ENCODE results near the gene SQOR. TPM values are rescaled to one million over a fixed set of nuclear protein-coding genes. Genes with fewer than 3 reads are reported as not detected.
A peak's percentile ranks its signal among the peaks of the same experiment; 100 is the strongest.

SQOR gene
- total RNA-seq, 4 donors from 2014 or later: 49.8 to 56.6 (median 55.2) TPM

- no peak for DNase-seq
- intact Hi-C loops (cut with DNase I): no loop called here
- 97 to 100% methylated on average over 1 of the region's 1 CpG for WGBS, 2 donors
- no peak overlapping the region for H3K27ac ChIP-seq
- H3K36me3 ChIP-seq: peaks cover 0 to 13% of the 10 kb centered on the region in 2 donors
- H3K4me3 ChIP-seq (replicated peaks in 1 of 3): no peak overlapping the region
- H3K9me3 ChIP-seq: no peaks in the 10 kb centered on the region
- H3K4me1 ChIP-seq: peaks cover 14% of the 10 kb centered on the region in 2 donors
- no peaks in the 10 kb centered on the region for H3K27me3 ChIP-seq
- TF ChIP-seq POLR2A (IDR thresholded peaks at IDR 0.05) (no peak), CTCF (IDR thresholded peaks at IDR 0.05) (no peak)
These were observed 31.5 kb downstream of the SQOR start for GRCh38 chr15:45666119-45666875.

GRCh38 chr15:45667002-45667401 is 32.2 kb downstream of the SQOR start:
- H3K27me3 ChIP-seq: no peaks in the 10 kb centered on the region
- WGBS, 2 donors: 66 to 72% methylated on average over 2 of the region's 2 CpGs
- H3K9me3 ChIP-seq: no peaks in the 10 kb centered on the region
- peaks cover 0 to 13% of the 10 kb centered on the region in 2 donors for H3K36me3 ChIP-seq
- DNase-seq: peak; percentile 42 to 55
- H3K27ac ChIP-seq: no peak overlapping the region
- intact Hi-C loops (cut with DNase I): no loop called here
- TF ChIP-seq CTCF (IDR thresholded peaks at IDR 0.05) (no peak), POLR2A (IDR thresholded peaks at IDR 0.05) (no peak)
- no peak overlapping the region for H3K4me3 ChIP-seq (replicated peaks in 1 of 3)
- peaks cover 14% of the 10 kb centered on the region in 2 donors for H3K4me1 ChIP-seq

- H3K4me1 ChIP-seq: peaks cover 14% of the 10 kb centered on the region in 2 donors
- 36 to 45% methylated on average over 6 of the region's 6 CpGs for WGBS, 2 donors
- H3K27ac ChIP-seq: peak overlapping the region in 2 of 3 donors; percentile 13 to 27
- H3K36me3 ChIP-seq: peaks cover under 1 to 3% of the 10 kb centered on the region in 2 donors
- no peaks in the 10 kb centered on the region for H3K9me3 ChIP-seq
- intact Hi-C loops (cut with DNase I): no loop called here
- H3K4me3 ChIP-seq (replicated peaks in 1 of 3): no peak overlapping the region
- peak; percentile 86 to 90 for DNase-seq
- no peaks in the 10 kb centered on the region for H3K27me3 ChIP-seq
- TF ChIP-seq POLR2A (IDR thresholded peaks at IDR 0.05): no peak
- no peak for TF ChIP-seq CTCF (IDR thresholded peaks at IDR 0.05)
These were observed 33.6 kb downstream of the SQOR start for GRCh38 chr15:45668386-45668785.

- Histone ChIP-seq H3K36me3 (peaks cover 4 to 12% of the 10 kb centered on the region in 2 donors), H3K4me1 (peaks cover 14% of the 10 kb centered on the region in 2 donors), H3K9me3 (no peaks in the 10 kb centered on the region), H3K27ac (no peak overlapping the region), H3K4me3 (replicated peaks in 1 of 3) (no peak overlapping the region), H3K27me3 (no peaks in the 10 kb centered on the region)
- TF ChIP-seq CTCF (IDR thresholded peaks at IDR 0.05): no peak
- TF ChIP-seq POLR2A (IDR thresholded peaks at IDR 0.05): no peak
- no peak for DNase-seq
- intact Hi-C loops (cut with DNase I): no loop called here
- WGBS, 2 donors: 68 to 70% methylated on average over 3 of the region's 3 CpGs
These were observed 34.6 kb downstream of the SQOR start for GRCh38 chr15:45669422-45669821.

- DNase-seq: no peak
- Histone ChIP-seq H3K27ac (no peak overlapping the region), H3K9me3 (no peaks in the 10 kb centered on the region), H3K36me3 (peaks cover 4 to 15% of the 10 kb centered on the region in 2 donors), H3K4me3 (replicated peaks in 1 of 3) (no peak overlapping the region), H3K4me1 (peaks cover 14% of the 10 kb centered on the region in 2 donors), H3K27me3 (no peaks in the 10 kb centered on the region)
- intact Hi-C loops (cut with DNase I): no loop called here
- WGBS, 2 donors: 85 to 90% methylated on average over 5 of the region's 5 CpGs
- TF ChIP-seq POLR2A (IDR thresholded peaks at IDR 0.05) (no peak), CTCF (IDR thresholded peaks at IDR 0.05) (no peak)
These were observed 35.3 kb downstream of the SQOR start for GRCh38 chr15:45670091-45670490.
